Epidermal melanocyte (primary cell): Measurements from ENCODE around the gene HDLBP.
"Not testable (repeated sequence)": the region's sequence is repeated elsewhere in the genome, so short reads cannot be mapped to it uniquely, and the experiment has no call there.

Experiments
- DNase-seq: peaks from one replicate; pipeline ENCODE4 v3.0.0; 2011; ENCODE audit warnings: low spot score; ENCODE audit not compliant: insufficient read length

HDLBP gene

GRCh38 chr2:241198381-241199279 lies 116.8 kb downstream of the HDLBP start:
- DNase-seq, result no peak

- no peak for DNase-seq
These were observed 117.5 kb downstream of the HDLBP start for GRCh38 chr2:241197947-241198346.

- DNase-seq, result not testable (repeated sequence)
These were observed 118.2 kb downstream of the HDLBP start for GRCh38 chr2:241197246-241197645.

GRCh38 chr2:241195506-241196130 lies 119.9 kb downstream of the HDLBP start:
- no peak for DNase-seq

- DNase-seq, result no peak
These were observed 120.7 kb downstream of the HDLBP start for GRCh38 chr2:241194811-241195210.

- DNase-seq, result no peak
These were observed 122.2 kb downstream of the HDLBP start for GRCh38 chr2:241193271-241193670.

GRCh38 chr2:241191081-241191480 lies 124.4 kb downstream of the HDLBP start:
- DNase-seq, result no peak

GRCh38 chr2:241190291-241190981 lies 125.0 kb downstream of the HDLBP start:
- no peak for DNase-seq

GRCh38 chr2:241189856-241190201 lies 125.6 kb downstream of the HDLBP start:
- DNase-seq, result peak; percentile 9

- peak; percentile 3 for DNase-seq
These were observed 126.2 kb downstream of the HDLBP start for GRCh38 chr2:241189093-241189855.

GRCh38 chr2:241188361-241189092 lies 126.9 kb downstream of the HDLBP start, which contains the start of gene ANO7:
TSS of gene ANO7 (plus strand) at chr2:241188677. CDS start at chr2:241190064, 1,387 bp downstream.
- DNase-seq, result peak; percentile 10

- DNase-seq, result no peak
These were observed 127.6 kb downstream of the HDLBP start for GRCh38 chr2:241187918-241188234.

- no peak for DNase-seq
These were observed 128.2 kb downstream of the HDLBP start for GRCh38 chr2:241187101-241187917.

GRCh38 chr2:241185961-241186360 lies 129.5 kb downstream of the HDLBP start:
- DNase-seq, result no peak

GRCh38 chr2:241184901-241185300 lies 130.6 kb downstream of the HDLBP start:
- DNase-seq, result no peak

- DNase-seq, result no peak
These were observed 132.3 kb downstream of the HDLBP start for GRCh38 chr2:241183221-241183620.

GRCh38 chr2:241182531-241183133 lies 132.8 kb downstream of the HDLBP start:
- no peak for DNase-seq

GRCh38 chr2:241182126-241182525 lies 133.3 kb downstream of the HDLBP start:
- no peak for DNase-seq

GRCh38 chr2:241180495-241180894 lies 135.0 kb downstream of the HDLBP start:
- no peak for DNase-seq

GRCh38 chr2:241179899-241180298 lies 135.6 kb downstream of the HDLBP start:
- DNase-seq, result no peak
